ENCODE results near the gene RUNX1.

Gene RUNX1

GRCh38 chr21:35048706-35049617 lies at the start of gene RUNX1:
RUNX1 (minus strand) TSS chr21:35049302.
- peak; percentile 45 to 98 for DNase-seq

- no peak for DNase-seq
These were observed 48.4 kb upstream of the RUNX1 start for GRCh38 chr21:35097525-35097924.

GRCh38 chr21:35096959-35097358 lies 47.9 kb upstream of the RUNX1 start:
- peak in 1 of 2 donors; percentile 38 for DNase-seq

GRCh38 chr21:35095859-35096291 lies 46.8 kb upstream of the RUNX1 start:
- DNase-seq: no peak

- no peak for DNase-seq
These were observed 44.4 kb upstream of the RUNX1 start for GRCh38 chr21:35093514-35093913.

- no peak for DNase-seq
These were observed 42.4 kb upstream of the RUNX1 start for GRCh38 chr21:35091496-35091895.

GRCh38 chr21:35090403-35090802 lies 41.3 kb upstream of the RUNX1 start:
- DNase-seq: no peak

GRCh38 chr21:35088319-35088771 lies 39.2 kb upstream of the RUNX1 start:
- no peak for DNase-seq

GRCh38 chr21:35086357-35086756 lies 37.3 kb upstream of the RUNX1 start:
- no peak for DNase-seq

- no peak for DNase-seq
These were observed 35.8 kb upstream of the RUNX1 start for GRCh38 chr21:35084869-35085268.

GRCh38 chr21:35083246-35083645 lies 34.1 kb upstream of the RUNX1 start:
- no peak for DNase-seq

- DNase-seq: no peak
These were observed 32.8 kb upstream of the RUNX1 start for GRCh38 chr21:35081861-35082260.

- DNase-seq: no peak
These were observed 30.1 kb upstream of the RUNX1 start for GRCh38 chr21:35079181-35079580.

GRCh38 chr21:35077975-35078374 lies 28.9 kb upstream of the RUNX1 start:
- DNase-seq: no peak

- no peak for DNase-seq
These were observed 28.4 kb upstream of the RUNX1 start for GRCh38 chr21:35077466-35077865.

GRCh38 chr21:35075546-35075945 lies 26.4 kb upstream of the RUNX1 start:
- no peak for DNase-seq

GRCh38 chr21:35072960-35073359 lies 23.9 kb upstream of the RUNX1 start:
- no peak for DNase-seq

- no peak for DNase-seq
These were observed 23.5 kb upstream of the RUNX1 start for GRCh38 chr21:35072557-35072956.

- no peak for DNase-seq
These were observed 22.2 kb upstream of the RUNX1 start for GRCh38 chr21:35071347-35071746.

GRCh38 chr21:35070436-35070835 lies 21.3 kb upstream of the RUNX1 start:
- DNase-seq: no peak

GRCh38 chr21:35066824-35067223 lies 17.7 kb upstream of the RUNX1 start:
- no peak for DNase-seq

GRCh38 chr21:35063428-35064172 lies 14.5 kb upstream of the RUNX1 start:
- no peak for DNase-seq

GRCh38 chr21:35062016-35062415 lies 12.9 kb upstream of the RUNX1 start:
- no peak for DNase-seq

GRCh38 chr21:35059742-35060141 lies 10.6 kb upstream of the RUNX1 start:
- DNase-seq: no peak
